GM19239 (cell line): ENCODE results near the gene BCL2A1.
"Not testable (repeated sequence)": the region's sequence is repeated elsewhere in the genome, so short reads cannot be mapped to it uniquely, and the experiment has no call there.

Experiments used
- DNase-seq: peaks from one replicate; pipeline ENCODE4 v3.0.0; 2011; ENCODE audit warnings: low spot score; ENCODE audit not compliant: insufficient read length
- FAIRE-seq: peaks from 2 replicates; lab custom pipeline; 2011; peaks lifted over from hg19 to GRCh38; lab: Jason Lieb, UNC

Gene BCL2A1

DNA sequence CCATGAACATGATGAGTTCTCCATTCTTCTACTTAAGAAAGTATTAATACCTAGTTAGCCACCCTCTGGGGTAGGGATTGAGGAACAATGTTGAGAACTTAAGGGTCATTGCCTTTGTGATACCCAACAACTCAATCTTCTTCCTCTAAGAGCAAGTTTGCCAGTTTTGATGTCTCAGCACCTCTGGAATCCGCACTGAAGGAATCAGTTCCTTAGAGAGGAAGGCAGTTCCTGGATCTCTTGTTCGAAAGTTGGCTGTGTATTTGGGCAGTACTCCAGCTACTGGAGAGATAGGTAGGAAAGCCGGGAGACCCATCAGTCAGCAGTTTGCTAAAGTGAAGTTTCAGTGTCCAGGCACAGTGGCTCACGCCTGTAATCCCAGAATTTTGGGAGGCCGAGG is 38.5 kb downstream of the BCL2A1 start:
- DNase-seq (no peak), FAIRE-seq (no peak)

DNA sequence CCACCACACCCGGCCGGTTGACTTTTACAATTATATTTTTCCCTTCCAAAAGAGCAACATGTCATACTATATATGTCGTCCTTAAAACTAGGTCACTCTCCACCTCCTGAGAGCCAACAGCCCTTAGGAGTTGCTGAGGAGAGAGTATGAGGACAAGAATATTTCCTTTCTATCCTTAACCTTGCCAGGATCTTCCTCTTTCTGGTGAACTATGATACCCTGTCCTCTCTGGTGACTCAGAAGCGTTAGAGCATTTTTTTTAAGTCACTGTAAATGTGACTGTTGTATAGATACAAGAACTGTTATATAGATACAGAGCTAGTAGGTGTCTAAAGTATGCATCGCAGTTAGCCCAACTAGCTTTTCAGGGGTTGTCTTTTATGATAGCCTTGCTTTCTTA is 40.5 kb downstream of the BCL2A1 start:
- no peak for DNase-seq
- FAIRE-seq: no peak

DNA sequence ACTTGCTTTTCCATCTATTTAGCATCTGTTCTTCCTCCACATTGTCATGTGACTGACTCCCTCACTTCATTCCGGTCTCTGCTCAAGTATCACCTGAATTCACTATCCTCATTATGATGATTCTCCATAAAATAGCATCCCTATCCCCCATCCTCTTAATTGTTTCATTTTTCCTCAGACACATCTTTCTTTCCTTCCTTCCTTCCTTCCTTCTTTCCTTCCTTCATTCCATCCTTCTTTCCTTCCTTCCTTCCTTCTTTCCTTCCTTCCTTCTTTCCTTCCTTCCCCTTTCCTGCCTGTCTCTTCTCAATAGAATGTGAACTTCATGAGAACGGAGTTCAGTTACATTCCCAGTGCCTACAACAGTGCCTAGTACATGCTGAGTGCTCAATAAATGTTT is 41.6 kb downstream of the BCL2A1 start:
- FAIRE-seq (no peak), DNase-seq (no peak)

DNA sequence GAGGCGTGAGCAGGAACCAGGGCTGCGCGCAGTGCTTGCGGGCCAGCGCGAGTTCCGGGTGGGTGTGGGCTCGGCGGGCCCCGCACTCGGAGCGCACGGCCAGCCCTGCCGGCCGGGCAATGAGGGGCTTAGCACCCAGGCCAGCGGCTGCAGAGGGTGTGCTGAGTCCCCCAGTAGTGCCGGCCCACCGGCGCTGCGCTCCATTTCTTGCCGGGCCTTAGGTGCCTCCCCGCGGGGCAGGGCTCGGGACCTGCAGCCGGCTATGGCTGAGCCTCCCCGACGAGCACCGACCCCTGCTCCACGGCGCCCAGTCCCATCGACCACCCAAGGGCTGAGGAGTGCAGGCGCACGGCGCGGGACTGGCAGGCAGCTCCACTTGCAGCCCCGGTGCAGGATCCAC is 44.9 kb downstream of the BCL2A1 start:
- FAIRE-seq, DNase-seq: not testable (repeated sequence)

DNA sequence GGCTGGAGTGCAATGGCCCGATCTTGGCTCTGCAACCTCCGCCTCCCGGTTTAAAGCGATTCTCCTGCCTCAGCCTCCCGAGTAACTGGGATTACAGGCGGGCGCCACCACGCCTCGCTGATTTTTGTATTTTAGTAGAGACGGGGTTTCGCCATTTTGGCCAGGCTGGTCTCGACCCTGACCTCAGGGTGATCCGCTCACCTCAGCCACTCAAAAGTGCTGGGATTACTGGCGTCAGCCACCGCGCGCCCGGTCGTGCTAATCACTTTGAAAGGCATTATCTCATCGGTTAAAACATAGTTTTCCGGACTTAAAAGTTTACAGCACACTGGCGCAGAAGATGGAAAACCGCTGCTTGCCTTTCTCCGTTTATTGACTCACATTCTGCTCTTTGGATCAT is 46.6 kb downstream of the BCL2A1 start:
- no peak for FAIRE-seq
- DNase-seq: no peak

GRCh38 chr15:79923515-79924169 is 47.4 kb downstream of the BCL2A1 start:
- peak; percentile 80 for FAIRE-seq
- DNase-seq: peak; percentile 97

DNA sequence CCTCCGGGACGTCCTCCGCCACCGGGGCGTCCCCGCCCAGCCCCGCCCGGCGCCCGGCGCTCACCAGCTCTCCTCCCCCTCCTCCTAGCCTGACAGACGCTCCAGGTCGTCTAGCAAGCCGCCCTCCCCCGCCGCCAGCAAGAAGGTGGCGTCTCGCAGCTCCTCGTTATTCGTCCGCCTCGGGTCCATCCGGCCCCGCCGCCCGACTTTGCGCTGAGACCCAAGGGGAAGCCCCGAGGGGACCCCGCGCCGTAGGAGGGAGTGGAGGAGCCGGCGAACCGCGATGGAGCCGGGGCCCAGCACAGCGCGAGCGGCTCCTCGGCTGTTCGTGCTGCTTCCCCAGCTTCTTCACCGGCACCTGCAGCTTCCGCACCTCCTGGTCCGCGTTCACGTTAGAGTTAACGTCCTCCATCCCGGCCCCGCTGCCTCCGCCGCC is 47.9 kb downstream of the BCL2A1 start:
- DNase-seq: peak; percentile 53
- peak; percentile 65 for FAIRE-seq

- peak; percentile 54 for FAIRE-seq
- DNase-seq: no peak
These were observed 48.4 kb downstream of the BCL2A1 start for GRCh38 chr15:79922512-79923078.

GRCh38 chr15:79919749-79920511 is 51.1 kb downstream of the BCL2A1 start:
- no peak for DNase-seq
- no peak for FAIRE-seq

DNA sequence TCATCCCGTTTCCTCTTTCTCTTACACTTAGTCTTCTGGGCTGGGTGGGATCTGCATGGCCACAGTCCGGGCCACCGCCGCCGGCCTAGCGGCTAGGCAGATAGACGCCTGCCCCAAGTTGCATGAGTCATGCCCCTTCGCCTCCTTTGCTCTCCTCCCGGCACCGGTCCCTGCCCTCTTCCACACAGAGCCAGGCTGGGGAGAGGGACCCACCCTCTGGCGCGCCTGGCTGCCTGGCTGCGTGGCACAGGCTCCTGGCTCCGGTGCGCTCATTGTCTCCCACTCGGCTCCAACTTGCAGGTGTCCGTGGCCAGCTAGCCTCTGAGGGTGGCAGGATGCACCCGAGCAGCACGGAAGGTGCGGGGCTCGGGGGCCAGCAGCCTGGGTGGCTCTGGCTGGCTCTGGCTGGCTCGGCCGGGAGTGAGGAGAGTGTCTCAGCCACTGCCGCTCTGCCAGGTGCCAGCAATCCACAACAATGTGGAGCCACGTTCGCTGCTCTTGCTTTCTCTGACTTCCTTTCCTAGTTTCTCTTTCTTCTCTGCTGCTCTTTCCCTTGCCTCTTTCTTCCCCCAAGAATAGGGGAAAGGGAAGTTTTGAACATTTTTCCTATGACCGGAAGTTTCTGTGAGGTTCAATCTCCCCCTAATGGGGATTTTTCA is 51.8 kb downstream of the BCL2A1 start:
- DNase-seq (no peak), FAIRE-seq (no peak)

GRCh38 chr15:79918278-79918677 is 52.7 kb downstream of the BCL2A1 start:
- no peak for DNase-seq
- FAIRE-seq: no peak

GRCh38 chr15:79916502-79917132 is 54.4 kb downstream of the BCL2A1 start:
- DNase-seq (no peak), FAIRE-seq (no peak)

GRCh38 chr15:79915776-79916501 is 55.1 kb downstream of the BCL2A1 start:
- DNase-seq, FAIRE-seq: not testable (repeated sequence)

GRCh38 chr15:79914728-79915127 is 56.3 kb downstream of the BCL2A1 start:
- DNase-seq (no peak), FAIRE-seq (no peak)
